PC-3 (cell line): ENCODE results near the gene ANOS1.
A peak's percentile ranks its signal among the peaks of the same experiment; 100 is the strongest.

Experiments used
- CTCF ChIP-seq: fragments of 300-600 bp; sonication (generic); conservative IDR thresholded peaks from 2 replicates; pipeline ENCODE4 v1.5.1; 2017; ENCODE audit warnings: antibody characterized with exemption, low read depth, mild to moderate bottlenecking, low read length
- EZH2phosphoT487 ChIP-seq: fragments of 300-600 bp; sonication (generic); IDR thresholded peaks from 2 replicates; pipeline ENCODE4 v1.6.1; 2018; ENCODE audit warnings: mild to moderate bottlenecking, antibody characterized with exemption, low read length, borderline replicate concordance

- TF ChIP-seq EZH2phosphoT487, result no peak
- peak; percentile 47 for TF ChIP-seq CTCF
Measured at GRCh38 chrX:8724300-8724699, 7.6 kb downstream of the ANOS1 start.
